HepG2 (cell line): Measurements from ENCODE around the gene CYB5A. TPM values are rescaled to one million over a fixed set of nuclear protein-coding genes. Genes with fewer than 3 reads are reported as not detected.
A peak's percentile ranks its signal among the peaks of the same experiment; 100 is the strongest.

Source experiments
- AKAP8 ChIP-seq: sonication (generic); formaldehyde crosslinking; IDR thresholded peaks from 2 replicates; pipeline ENCODE4 v1.5.1; 2020; ENCODE audit warnings: mild to moderate bottlenecking, missing genetic modification reagents
- CREB1 ChIP-seq, 2 experiments: fragments of 450-650 bp in 1 of 2; IDR thresholded peaks; 2 replicates each; pipeline ENCODE4 v1.6.1; 2016 to 2017; ENCODE audit warnings: control low read depth in 1 of 2, mild to moderate bottlenecking in 1 of 2, missing compliant biosample characterization in 1 of 2, missing genetic modification characterization in 1 of 2
- ISX ChIP-seq: sonication (generic); formaldehyde crosslinking; conservative IDR thresholded peaks from 2 replicates; pipeline ENCODE4 v1.5.0; 2020; ENCODE audit warnings: missing genetic modification reagents
- NFIB ChIP-seq: sonication (generic); formaldehyde crosslinking; IDR thresholded peaks from 2 replicates; pipeline ENCODE4 v1.9.0; 2021; ENCODE audit warnings: missing genetic modification reagents, mild to moderate bottlenecking, borderline replicate concordance
- NFKBIZ ChIP-seq: IDR thresholded peaks from 2 replicates; pipeline ENCODE4 v1.6.1; 2018; ENCODE audit warnings: missing genetic modification reagents, missing compliant biosample characterization
- NR2F2 ChIP-seq: IDR thresholded peaks from 2 replicates; pipeline ENCODE4 v1.6.1; 2012; ENCODE audit warnings: low read depth, inconsistent platforms, borderline replicate concordance
- PHF5A ChIP-seq: IDR thresholded peaks from one replicate; pipeline ENCODE4 v1.6.1; 2018; ENCODE audit warnings: low read depth, missing genetic modification reagents; ENCODE audit not compliant: unreplicated experiment
- SNRNP70 ChIP-seq: fragments of 200-400 bp; formaldehyde crosslinking; IDR thresholded peaks from 2 replicates; pipeline ENCODE4 v1.6.1; 2017; ENCODE audit warnings: mild to moderate bottlenecking, low read depth, low read length, moderate library complexity
- TGIF2 ChIP-seq: IDR thresholded peaks from 2 replicates; pipeline ENCODE4 v1.6.1; 2016; ENCODE audit warnings: control low read depth, missing compliant biosample characterization
- U2AF2 ChIP-seq: fragments of 200-400 bp; formaldehyde crosslinking; IDR thresholded peaks from 2 replicates; pipeline ENCODE4 v1.6.1; 2017; ENCODE audit warnings: low read depth, mild to moderate bottlenecking, low read length
- ZFP82 ChIP-seq: sonication (generic); formaldehyde crosslinking; IDR thresholded peaks from 2 replicates; pipeline ENCODE4 v1.5.1; 2020; ENCODE audit warnings: mild to moderate bottlenecking, missing genetic modification reagents, borderline replicate concordance
- ZNF143 ChIP-seq: sonication (generic); formaldehyde crosslinking; IDR thresholded peaks from 2 replicates; pipeline ENCODE4 v1.4.0; 2020; ENCODE audit warnings: missing genetic modification reagents
- ZNF224 ChIP-seq: sonication (generic); formaldehyde crosslinking; IDR thresholded peaks from 2 replicates; pipeline ENCODE4 v1.5.0; 2020; ENCODE audit warnings: mild to moderate bottlenecking, missing genetic modification reagents
- ZNF670 ChIP-seq: sonication (generic); formaldehyde crosslinking; IDR thresholded peaks from 2 replicates; pipeline ENCODE4 v1.8.0; 2022; ENCODE audit warnings: mild to moderate bottlenecking, missing genetic modification reagents, borderline replicate concordance
- ZNF772 ChIP-seq: sonication (generic); formaldehyde crosslinking; IDR thresholded peaks from 2 replicates; pipeline ENCODE4 v1.5.0; 2020; ENCODE audit warnings: mild to moderate bottlenecking, missing genetic modification reagents
- ZNF83 ChIP-seq: sonication (generic); formaldehyde crosslinking; IDR thresholded peaks from 2 replicates; pipeline ENCODE4 v1.4.0; 2020; ENCODE audit warnings: missing genetic modification reagents, mild to moderate bottlenecking, borderline replicate concordance
- ZNF841 ChIP-seq: sonication (generic); formaldehyde crosslinking; IDR thresholded peaks from 2 replicates; pipeline ENCODE4 v1.8.1; 2023; ENCODE audit warnings: missing genetic modification reagents, borderline replicate concordance
- polyA plus RNA-seq, 8 experiments: library from polyadenylated mRNA; depleted of rRNA in 3 of 8; stranded (reverse) in 7 of 8; unstranded in 1 of 8; fragments of >200 nt; fragmentation: Illumina TruSeq in 4 of 8; extraction: Trizol in 4 of 8; gene quantifications; 2 replicates each; pipeline versions ENCODE4 v1.2.1 to v1.2.3, GENCODE V29; 2011 to 2016; ENCODE audit warnings: low read depth in 4 of 8, missing spikeins in 1 of 8, mixed read lengths in 1 of 8; ENCODE audit not compliant: insufficient read depth in 1 of 8
- total RNA-seq, 5 experiments: library from RNA; depleted of rRNA; stranded (reverse); fragments of >200 nt; fragmentation: Illumina TruSeq; extraction: Trizol; gene quantifications; 2 replicates each; pipeline ENCODE4 v1.2.3, GENCODE V29; 2016; ENCODE audit warnings: low read depth in 1 of 5
- TF ChIP-seq, protein P1 (sequence below): sonication (generic); formaldehyde crosslinking; IDR thresholded peaks from 2 replicates; pipeline ENCODE4 v1.4.0; 2020; ENCODE audit warnings: missing genetic modification reagents, borderline replicate concordance
- TF ChIP-seq, protein P2 (sequence below): fragments of 450-650 bp; IDR thresholded peaks from 2 replicates; pipeline ENCODE4 v1.6.1; 2017; ENCODE audit warnings: mild to moderate bottlenecking
- TF ChIP-seq, protein P3 (sequence below): sonication (generic); formaldehyde crosslinking; IDR thresholded peaks from 2 replicates; pipeline ENCODE4 v1.5.1; 2020; ENCODE audit warnings: mild to moderate bottlenecking, missing genetic modification reagents, borderline replicate concordance

The CYB5A gene
- total and polyA plus RNA-seq, 2 of the 13 experiments (the other 11 are each of a cell fraction or from before 2014, with no cell fraction given) = 215 to 356 TPM

- TF ChIP-seq NFIB (CRISPR knock-in tag) (no peak), TGIF2 (CRISPR knock-in tag) (no peak), ZNF841 (CRISPR knock-in tag) (no peak), ZNF143 (no peak), ZNF83 (CRISPR knock-in tag) (no peak), PHF5A (CRISPR knock-in tag) (no peak), ISX (no peak), ZFP82 (CRISPR knock-in tag) (no peak), ZNF224 (0 out of 2 replicates have a peak, but pooled peaks have one; percentile 45), ZNF772 (CRISPR knock-in tag) (no peak), ZNF670 (CRISPR knock-in tag) (no peak), NR2F2 (no peak), NFKBIZ (no peak), SNRNP70 (no peak), CREB1 (IDR thresholded peaks at IDR 0.05) (no peak), CREB1 (CRISPR knock-in tag; IDR thresholded peaks at IDR 0.05) (0 out of 2 replicates have a peak, but pooled peaks have one; percentile 4), AKAP8 (CRISPR knock-in tag) (no peak), U2AF2 (no peak)
- TF ChIP-seq, protein P1, sequence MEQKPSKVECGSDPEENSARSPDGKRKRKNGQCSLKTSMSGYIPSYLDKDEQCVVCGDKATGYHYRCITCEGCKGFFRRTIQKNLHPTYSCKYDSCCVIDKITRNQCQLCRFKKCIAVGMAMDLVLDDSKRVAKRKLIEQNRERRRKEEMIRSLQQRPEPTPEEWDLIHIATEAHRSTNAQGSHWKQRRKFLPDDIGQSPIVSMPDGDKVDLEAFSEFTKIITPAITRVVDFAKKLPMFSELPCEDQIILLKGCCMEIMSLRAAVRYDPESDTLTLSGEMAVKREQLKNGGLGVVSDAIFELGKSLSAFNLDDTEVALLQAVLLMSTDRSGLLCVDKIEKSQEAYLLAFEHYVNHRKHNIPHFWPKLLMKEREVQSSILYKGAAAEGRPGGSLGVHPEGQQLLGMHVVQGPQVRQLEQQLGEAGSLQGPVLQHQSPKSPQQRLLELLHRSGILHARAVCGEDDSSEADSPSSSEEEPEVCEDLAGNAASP (CRISPR knock-in tag) = no peak; the same call in 1 of the 2 replicates
- TF ChIP-seq, protein P2, sequence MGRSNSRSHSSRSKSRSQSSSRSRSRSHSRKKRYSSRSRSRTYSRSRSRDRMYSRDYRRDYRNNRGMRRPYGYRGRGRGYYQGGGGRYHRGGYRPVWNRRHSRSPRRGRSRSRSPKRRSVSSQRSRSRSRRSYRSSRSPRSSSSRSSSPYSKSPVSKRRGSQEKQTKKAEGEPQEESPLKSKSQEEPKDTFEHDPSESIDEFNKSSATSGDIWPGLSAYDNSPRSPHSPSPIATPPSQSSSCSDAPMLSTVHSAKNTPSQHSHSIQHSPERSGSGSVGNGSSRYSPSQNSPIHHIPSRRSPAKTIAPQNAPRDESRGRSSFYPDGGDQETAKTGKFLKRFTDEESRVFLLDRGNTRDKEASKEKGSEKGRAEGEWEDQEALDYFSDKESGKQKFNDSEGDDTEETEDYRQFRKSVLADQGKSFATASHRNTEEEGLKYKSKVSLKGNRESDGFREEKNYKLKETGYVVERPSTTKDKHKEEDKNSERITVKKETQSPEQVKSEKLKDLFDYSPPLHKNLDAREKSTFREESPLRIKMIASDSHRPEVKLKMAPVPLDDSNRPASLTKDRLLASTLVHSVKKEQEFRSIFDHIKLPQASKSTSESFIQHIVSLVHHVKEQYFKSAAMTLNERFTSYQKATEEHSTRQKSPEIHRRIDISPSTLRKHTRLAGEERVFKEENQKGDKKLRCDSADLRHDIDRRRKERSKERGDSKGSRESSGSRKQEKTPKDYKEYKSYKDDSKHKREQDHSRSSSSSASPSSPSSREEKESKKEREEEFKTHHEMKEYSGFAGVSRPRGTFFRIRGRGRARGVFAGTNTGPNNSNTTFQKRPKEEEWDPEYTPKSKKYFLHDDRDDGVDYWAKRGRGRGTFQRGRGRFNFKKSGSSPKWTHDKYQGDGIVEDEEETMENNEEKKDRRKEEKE = no peak
- TF ChIP-seq, protein P3, sequence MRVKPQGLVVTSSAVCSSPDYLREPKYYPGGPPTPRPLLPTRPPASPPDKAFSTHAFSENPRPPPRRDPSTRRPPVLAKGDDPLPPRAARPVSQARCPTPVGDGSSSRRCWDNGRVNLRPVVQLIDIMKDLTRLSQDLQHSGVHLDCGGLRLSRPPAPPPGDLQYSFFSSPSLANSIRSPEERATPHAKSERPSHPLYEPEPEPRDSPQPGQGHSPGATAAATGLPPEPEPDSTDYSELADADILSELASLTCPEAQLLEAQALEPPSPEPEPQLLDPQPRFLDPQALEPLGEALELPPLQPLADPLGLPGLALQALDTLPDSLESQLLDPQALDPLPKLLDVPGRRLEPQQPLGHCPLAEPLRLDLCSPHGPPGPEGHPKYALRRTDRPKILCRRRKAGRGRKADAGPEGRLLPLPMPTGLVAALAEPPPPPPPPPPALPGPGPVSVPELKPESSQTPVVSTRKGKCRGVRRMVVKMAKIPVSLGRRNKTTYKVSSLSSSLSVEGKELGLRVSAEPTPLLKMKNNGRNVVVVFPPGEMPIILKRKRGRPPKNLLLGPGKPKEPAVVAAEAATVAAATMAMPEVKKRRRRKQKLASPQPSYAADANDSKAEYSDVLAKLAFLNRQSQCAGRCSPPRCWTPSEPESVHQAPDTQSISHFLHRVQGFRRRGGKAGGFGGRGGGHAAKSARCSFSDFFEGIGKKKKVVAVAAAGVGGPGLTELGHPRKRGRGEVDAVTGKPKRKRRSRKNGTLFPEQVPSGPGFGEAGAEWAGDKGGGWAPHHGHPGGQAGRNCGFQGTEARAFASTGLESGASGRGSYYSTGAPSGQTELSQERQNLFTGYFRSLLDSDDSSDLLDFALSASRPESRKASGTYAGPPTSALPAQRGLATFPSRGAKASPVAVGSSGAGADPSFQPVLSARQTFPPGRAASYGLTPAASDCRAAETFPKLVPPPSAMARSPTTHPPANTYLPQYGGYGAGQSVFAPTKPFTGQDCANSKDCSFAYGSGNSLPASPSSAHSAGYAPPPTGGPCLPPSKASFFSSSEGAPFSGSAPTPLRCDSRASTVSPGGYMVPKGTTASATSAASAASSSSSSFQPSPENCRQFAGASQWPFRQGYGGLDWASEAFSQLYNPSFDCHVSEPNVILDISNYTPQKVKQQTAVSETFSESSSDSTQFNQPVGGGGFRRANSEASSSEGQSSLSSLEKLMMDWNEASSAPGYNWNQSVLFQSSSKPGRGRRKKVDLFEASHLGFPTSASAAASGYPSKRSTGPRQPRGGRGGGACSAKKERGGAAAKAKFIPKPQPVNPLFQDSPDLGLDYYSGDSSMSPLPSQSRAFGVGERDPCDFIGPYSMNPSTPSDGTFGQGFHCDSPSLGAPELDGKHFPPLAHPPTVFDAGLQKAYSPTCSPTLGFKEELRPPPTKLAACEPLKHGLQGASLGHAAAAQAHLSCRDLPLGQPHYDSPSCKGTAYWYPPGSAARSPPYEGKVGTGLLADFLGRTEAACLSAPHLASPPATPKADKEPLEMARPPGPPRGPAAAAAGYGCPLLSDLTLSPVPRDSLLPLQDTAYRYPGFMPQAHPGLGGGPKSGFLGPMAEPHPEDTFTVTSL (CRISPR knock-in tag) = no peak
These were observed 9.6 kb downstream of the CYB5A start (continued) for GRCh38 chr18:74281980-74282754.
